ENCODE results near the gene SALL2. TPM values are rescaled to one million over a fixed set of nuclear protein-coding genes. Genes with fewer than 3 reads are reported as not detected.

The SALL2 gene
- total RNA-seq: 10 to 100 TPM; 14.7 to 23.8 (median 21.8) TPM

DNA sequence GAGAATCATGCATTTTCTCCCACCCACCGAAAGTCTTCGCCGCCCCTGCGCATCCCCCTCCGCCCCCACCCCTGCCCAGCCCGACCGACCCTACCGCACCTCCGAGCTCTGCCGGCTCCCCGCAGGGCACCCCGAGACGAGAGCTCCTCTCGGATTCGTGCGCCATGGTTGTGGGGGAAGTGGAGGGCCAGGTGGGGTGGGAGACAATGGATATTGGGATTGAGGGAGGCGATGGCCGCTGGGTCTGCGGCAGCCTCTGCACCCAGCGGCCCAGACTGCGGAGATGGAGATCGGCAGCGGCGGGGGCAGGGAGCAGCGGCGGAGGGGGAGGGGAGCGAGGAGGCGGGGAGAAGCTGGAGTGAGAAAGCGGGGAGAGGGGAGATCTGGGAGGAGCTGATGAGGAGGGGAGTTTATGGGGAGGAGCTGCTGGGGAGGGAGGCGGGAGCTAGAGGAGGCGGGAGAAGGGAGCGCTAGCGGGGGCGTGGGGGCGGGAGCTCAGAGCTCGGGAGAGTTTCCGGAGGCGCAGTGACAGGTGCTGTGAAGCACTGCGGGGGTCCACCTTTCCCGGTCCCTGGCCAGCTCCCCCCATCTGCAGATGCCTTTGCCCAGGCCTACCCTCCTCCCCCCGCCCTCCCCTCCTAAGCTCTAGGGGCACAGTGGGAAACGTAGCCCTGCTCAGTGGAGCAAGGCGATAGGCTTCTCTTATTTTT is at the start of gene SALL2:
SALL2 (minus strand) TSS at position 385 of the 710 bp plus-strand sequence; CDS start at position 166, 219 bp downstream.
- ATAC-seq: peak; percentile 92
- WGBS, 2 donors (ENCODE audit: low coverage in 1 of 2): 0% methylated on average over 2 to 10 of the region's 43 CpGs

GRCh38 chr14:21575661-21576060 is 49.5 kb upstream of the SALL2 start:
- H3K9me3 ChIP-seq: peaks cover 0 to 13% (median 0%) of the 10 kb centered on the region in 3 donors
- H3K27me3 ChIP-seq: no peaks in the 10 kb centered on the region
- H3K36me3 ChIP-seq: no peaks in the 10 kb centered on the region
- H3K27ac ChIP-seq: no peak overlapping the region
- ATAC-seq: no peak
- 60 to 80% methylated on average over 1 to 6 of the region's 6 CpGs for WGBS, 2 donors (ENCODE audit: low coverage in 1 of 2)
- no peak for TF ChIP-seq POLR2A (IDR thresholded peaks at IDR 0.05)
- no peak for TF ChIP-seq EP300 (IDR thresholded peaks at IDR 0.05)
- no peak for TF ChIP-seq POLR2AphosphoS5 (IDR thresholded peaks at IDR 0.05)
- TF ChIP-seq, protein P1, sequence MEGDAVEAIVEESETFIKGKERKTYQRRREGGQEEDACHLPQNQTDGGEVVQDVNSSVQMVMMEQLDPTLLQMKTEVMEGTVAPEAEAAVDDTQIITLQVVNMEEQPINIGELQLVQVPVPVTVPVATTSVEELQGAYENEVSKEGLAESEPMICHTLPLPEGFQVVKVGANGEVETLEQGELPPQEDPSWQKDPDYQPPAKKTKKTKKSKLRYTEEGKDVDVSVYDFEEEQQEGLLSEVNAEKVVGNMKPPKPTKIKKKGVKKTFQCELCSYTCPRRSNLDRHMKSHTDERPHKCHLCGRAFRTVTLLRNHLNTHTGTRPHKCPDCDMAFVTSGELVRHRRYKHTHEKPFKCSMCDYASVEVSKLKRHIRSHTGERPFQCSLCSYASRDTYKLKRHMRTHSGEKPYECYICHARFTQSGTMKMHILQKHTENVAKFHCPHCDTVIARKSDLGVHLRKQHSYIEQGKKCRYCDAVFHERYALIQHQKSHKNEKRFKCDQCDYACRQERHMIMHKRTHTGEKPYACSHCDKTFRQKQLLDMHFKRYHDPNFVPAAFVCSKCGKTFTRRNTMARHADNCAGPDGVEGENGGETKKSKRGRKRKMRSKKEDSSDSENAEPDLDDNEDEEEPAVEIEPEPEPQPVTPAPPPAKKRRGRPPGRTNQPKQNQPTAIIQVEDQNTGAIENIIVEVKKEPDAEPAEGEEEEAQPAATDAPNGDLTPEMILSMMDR (IDR thresholded peaks at IDR 0.05): no peak
- H3K4me3 ChIP-seq: no peak overlapping the region
- H3K4me1 ChIP-seq: no peaks in the 10 kb centered on the region

More for the DNA sequence above, at the start of gene SALL2:
- Histone ChIP-seq H3K4me3 (peak within 1 kb of the TSS; percentile 71 to 80), H3K36me3 (peaks cover 0 to 21% of the 10 kb centered on the region in 2 donors), H3K27ac (peak within 1 kb of the TSS; percentile 22 to 85 (median 82)), H3K9me3 (no peaks in the 10 kb centered on the region), H3K4me1 (peaks cover 0 to 26% (median 6%) of the 10 kb centered on the region in 3 donors), H3K27me3 (no peaks in the 10 kb centered on the region)
- TF ChIP-seq, protein P1 (IDR thresholded peaks at IDR 0.05): peak in 1 of 4 experiments; percentile 5
- no peak for TF ChIP-seq POLR2A (IDR thresholded peaks at IDR 0.05)
- peak; percentile 39 for TF ChIP-seq POLR2AphosphoS5 (IDR thresholded peaks at IDR 0.05)
- no peak for TF ChIP-seq EP300 (IDR thresholded peaks at IDR 0.05)

- H3K4me3 ChIP-seq: no peak overlapping the region
- no peak for ATAC-seq
These were observed 46.5 kb upstream of the SALL2 start for GRCh38 chr14:21572604-21573003.

GRCh38 chr14:21558703-21559170 is 32.6 kb upstream of the SALL2 start:
- Histone ChIP-seq H3K27ac (no peak overlapping the region), H3K4me1 (peaks cover 0 to 15% (median 4%) of the 10 kb centered on the region in 3 donors), H3K4me3 (no peak overlapping the region), H3K9me3 (no peaks in the 10 kb centered on the region), H3K36me3 (no peaks in the 10 kb centered on the region), H3K27me3 (no peaks in the 10 kb centered on the region)
- 71 to 80% methylated on average over 2 to 7 of the region's 8 CpGs for WGBS, 2 donors (ENCODE audit: low coverage in 1 of 2)
- no peak for TF ChIP-seq EP300 (IDR thresholded peaks at IDR 0.05)
- ATAC-seq: no peak

More at GRCh38 chr14:21572604-21573003, 46.5 kb upstream of the SALL2 start:
- no peak for TF ChIP-seq POLR2AphosphoS5 (IDR thresholded peaks at IDR 0.05)
- TF ChIP-seq, protein P1 (IDR thresholded peaks at IDR 0.05): no peak
- no peak for TF ChIP-seq EP300 (IDR thresholded peaks at IDR 0.05)
- TF ChIP-seq POLR2A (IDR thresholded peaks at IDR 0.05): no peak
- H3K36me3 ChIP-seq: no peaks in the 10 kb centered on the region
- H3K27me3 ChIP-seq: peaks cover 22% of the 10 kb centered on the region
- peaks cover 0 to 13% (median 0%) of the 10 kb centered on the region in 3 donors for H3K9me3 ChIP-seq
- no peaks in the 10 kb centered on the region for H3K4me1 ChIP-seq
- H3K27ac ChIP-seq: no peak overlapping the region

DNA sequence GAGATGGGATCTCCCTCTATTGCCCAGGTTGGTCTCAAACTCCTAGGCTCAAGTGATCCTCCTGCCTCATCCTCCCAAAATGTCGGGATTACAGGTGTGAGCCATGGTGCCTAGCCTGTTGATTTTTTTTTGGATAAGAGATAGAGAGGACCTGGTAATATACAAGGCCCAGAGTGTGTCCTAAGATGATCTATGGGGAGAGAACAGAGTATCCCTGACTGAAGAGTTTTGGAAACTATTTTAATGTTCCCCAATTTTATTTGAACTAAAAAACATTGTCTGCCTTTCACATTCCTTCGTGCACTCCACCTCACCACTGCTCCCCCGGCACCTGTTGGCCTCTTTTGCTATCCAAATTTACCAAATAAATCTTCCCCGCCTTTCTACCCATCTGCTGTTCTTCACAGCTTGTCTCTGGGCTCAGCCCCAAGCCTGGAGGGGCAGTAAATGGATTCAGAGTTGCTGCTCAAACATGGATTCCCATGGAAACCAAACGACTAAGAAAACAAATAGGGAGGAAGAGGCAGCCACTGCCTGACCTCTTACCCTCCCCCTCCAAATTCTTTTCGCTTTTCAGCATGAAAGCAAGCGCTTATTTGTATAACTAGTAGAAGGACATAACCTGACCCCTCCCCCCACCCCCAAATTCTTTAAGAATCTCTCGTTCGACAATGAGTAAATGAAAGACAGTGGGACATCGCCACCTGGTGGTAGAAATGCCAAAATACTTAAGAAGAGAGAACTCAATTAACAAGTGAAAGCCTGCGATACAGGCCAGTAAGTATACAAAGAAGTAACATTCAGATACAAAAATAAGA is 31.1 kb upstream of the SALL2 start:
- peak; percentile 86 for ATAC-seq
- H3K27me3 ChIP-seq: no peaks in the 10 kb centered on the region
- 2 to 3% methylated on average over 8 to 11 of the region's 11 CpGs for WGBS, 2 donors (ENCODE audit: low coverage in 1 of 2)
- TF ChIP-seq POLR2AphosphoS5 (IDR thresholded peaks at IDR 0.05) (no peak), EP300 (IDR thresholded peaks at IDR 0.05) (no peak)
- TF ChIP-seq, protein P1 (IDR thresholded peaks at IDR 0.05): peak; percentile 72 to 84 (median 78)
- peaks cover 0 to 15% (median 4%) of the 10 kb centered on the region in 3 donors for H3K4me1 ChIP-seq
- no peaks in the 10 kb centered on the region for H3K36me3 ChIP-seq
- no peaks in the 10 kb centered on the region for H3K9me3 ChIP-seq
- H3K4me3 ChIP-seq: peak overlapping the region; percentile 13 to 42
- H3K27ac ChIP-seq: peak overlapping the region; percentile 29 to 84 (median 79)

All from gastroesophageal sphincter (tissue), 4 donors.